Lower leg skin (tissue), 4 donors: ENCODE data around the gene CRACR2B. TPM values are rescaled to one million over a fixed set of nuclear protein-coding genes. Genes with fewer than 3 reads are reported as not detected.

ENCODE experiments used
- total RNA-seq, 4 donors: library from RNA; depleted of rRNA; stranded (reverse); fragments of >200 nt; gene quantifications; one replicate each; pipeline ENCODE4 v1.1.0, GENCODE V29; 2016

CRACR2B gene
- total RNA-seq, 4 donors from 2014 or later: 14.5 to 47.9 (median 32.3) TPM

Other genes starting within 250 kb of the CRACR2B start
- 10 to 100 TPM; 33.7 to 40.9 (median 36.6) TPM for gene IRF7, start 212.0 kb upstream of the CRACR2B start, total RNA-seq
- not detected for gene CDHR5, start 203.0 kb upstream of the CRACR2B start, total RNA-seq
- gene SCT, start 200.7 kb upstream of the CRACR2B start, total RNA-seq: not detected
- gene DRD4, start 190.7 kb upstream of the CRACR2B start, total RNA-seq: 1 to 10 TPM in 1 of 4 donors, under 1 TPM in 1, not detected in 2; 0.23 to 2.0 TPM
- gene DEAF1, start 132.7 kb upstream of the CRACR2B start, total RNA-seq: 10 to 100 TPM; 31.1 to 57.0 (median 39.6) TPM
- 10 to 100 TPM; 28.9 to 70.9 (median 42.9) TPM for gene TMEM80, start 132.1 kb upstream of the CRACR2B start, total RNA-seq
- 100 to 1,000 TPM; 143 to 242 (median 164) TPM for gene EPS8L2, start 121.7 kb upstream of the CRACR2B start, total RNA-seq
- 100 to 1,000 TPM; 167 to 249 (median 183) TPM for gene TALDO1, start 80.5 kb upstream of the CRACR2B start, total RNA-seq
- gene GATD1, start 50.4 kb upstream of the CRACR2B start, total RNA-seq: 10 to 100 TPM; 30.9 to 52.4 (median 39.8) TPM
- gene CEND1, start 37.8 kb upstream of the CRACR2B start, total RNA-seq: not detected
- gene SLC25A22, start 29.6 kb upstream of the CRACR2B start, total RNA-seq: 10 to 100 TPM; 10.9 to 19.2 (median 14.8) TPM
- gene PIDD1, start 22.7 kb upstream of the CRACR2B start, total RNA-seq: 10 to 100 TPM; 16.4 to 44.3 (median 24.5) TPM
- gene RPLP2, start 18.0 kb upstream of the CRACR2B start, total RNA-seq: 1,000 to 10,000 TPM in 1 of 4 donors, 100 to 1,000 TPM in 3; 479 to 1,471 (median 745) TPM
- 10 to 100 TPM; 55.5 to 99.7 (median 72.4) TPM for gene PNPLA2, start 9.0 kb upstream of the CRACR2B start, total RNA-seq
- 100 to 1,000 TPM; 124 to 186 (median 157) TPM for gene CD151, start 5.0 kb downstream of the CRACR2B start, total RNA-seq
- gene POLR2L, start 14.6 kb downstream of the CRACR2B start, total RNA-seq: 10 to 100 TPM; 39.1 to 61.2 (median 51.4) TPM
- 10 to 100 TPM; 57.3 to 88.3 (median 70.7) TPM for gene TSPAN4, start 14.9 kb downstream of the CRACR2B start, total RNA-seq
- 10 to 100 TPM; 35.5 to 59.4 (median 50.7) TPM for gene CHID1, start 82.9 kb downstream of the CRACR2B start, total RNA-seq
- gene AP2A2, start 98.0 kb downstream of the CRACR2B start, total RNA-seq: 10 to 100 TPM; 33.6 to 76.6 (median 46.4) TPM
- not detected for gene MUC6, start 208.8 kb downstream of the CRACR2B start, total RNA-seq
- gene MUC2, start 247.0 kb downstream of the CRACR2B start, total RNA-seq: under 1 TPM in 1 of 4 donors, not detected in 3; 0.02 TPM